SU-DHL-6 (cell line): ENCODE measurements around the gene ALDH18A1.

Experiments
- CTCF ChIP-seq: fragments of 200-600 bp; sonication (generic); IDR thresholded peaks from one replicate; pipeline ENCODE4 v1.5.1; 2017; ENCODE audit warnings: antibody characterized with exemption, mild to moderate bottlenecking, low read length, moderate library complexity; ENCODE audit not compliant: insufficient read depth, poor library complexity, severe bottlenecking
- EZH2phosphoT487 ChIP-seq: fragments of 200-600 bp; sonication (generic), shearing (Covaris generic); conservative IDR thresholded peaks from 2 replicates; pipeline ENCODE4 v1.6.1; 2018; ENCODE audit warnings: mild to moderate bottlenecking, antibody characterized with exemption, low read length, moderate library complexity, mixed read lengths

GRCh38 chr10:95556994-95557767 is 99.3 kb downstream of the ALDH18A1 start:
- TF ChIP-seq CTCF, result no peak
- no peak for TF ChIP-seq EZH2phosphoT487
